Adrenal gland (tissue), 12 donors: ENCODE results near the gene SLC25A47. TPM values are rescaled to one million over a fixed set of nuclear protein-coding genes. Genes with fewer than 3 reads are reported as not detected.
A peak's percentile ranks its signal among the peaks of the same experiment; 100 is the strongest.

ENCODE experiments used
- DNase-seq, 7 donors: peaks; one replicate each; pipeline ENCODE4 v3.0.0-alpha.2; 2019 to 2020
- H3K27ac ChIP-seq, 5 donors: fragments of 200-600 bp; sonication (generic) in 4 of 5; 1 replicate in 3 of 5; 2 replicates in 2 of 5; pipeline versions ENCODE4 v1.5.1 to v1.8.0; 2016 to 2020; ENCODE audit warnings: mild to moderate bottlenecking in 1 of 5
- H3K27me3 ChIP-seq: fragments of 200-600 bp; 2 replicates; pipeline ENCODE4 v1.8.0; 2021
- H3K36me3 ChIP-seq, 2 donors: fragments of 200-600 bp; replicated peaks in 1 of 2; 1 replicate in 1 of 2; 2 replicates in 1 of 2; pipeline versions ENCODE4 v1.5.1 to v1.8.0; 2018 to 2022
- H3K4me1 ChIP-seq, 2 donors: fragments of 200-600 bp; replicated peaks in 1 of 2; 1 replicate in 1 of 2; 2 replicates in 1 of 2; pipeline versions ENCODE4 v1.5.1 to v1.8.0; 2018 to 2021
- H3K4me3 ChIP-seq, 4 donors: fragments of 200-600 bp; sonication (generic) in 3 of 4; one replicate each; pipeline ENCODE4 v1.5.1; 2016 to 2018
- H3K9me3 ChIP-seq, 3 donors: fragments of 200-600 bp; sonication (generic) in 1 of 3; replicated peaks in 1 of 3; 1 replicate in 2 of 3; 2 replicates in 1 of 3; pipeline versions ENCODE4 v1.5.1 to v1.8.0; 2016 to 2021
- CTCF ChIP-seq, 6 experiments: fragments of 450-650 bp in 4 of 6; fragments of 200-600 bp in 2 of 6; sonication (generic) in 1 of 6; IDR thresholded peaks; 1 replicate in 5 of 6; 2 replicates in 1 of 6; pipeline versions ENCODE4 v1.5.1 to v1.8.0; 2016 to 2021; ENCODE audit warnings: antibody characterized with exemption in 6 of 6, mild to moderate bottlenecking in 2 of 6, moderate library complexity in 1 of 6
- POLR2A ChIP-seq, 2 donors: fragments of 450-650 bp; IDR thresholded peaks; one replicate each; pipeline ENCODE4 v1.6.1; 2017; ENCODE audit warnings: antibody characterized with exemption in 2 of 2, mild to moderate bottlenecking in 2 of 2, moderate library complexity in 1 of 2
- WGBS, 4 donors: extraction: QIAGEN DNeasy Blood & Tissue Kit in 2 of 4; methylation state at CpG; one replicate each; pipeline versions ENCODE4 v1.1.5 to v1.1.7; 2013 to 2017; 5-methylcytosine and 5-hydroxymethylcytosine counted together
- intact Hi-C, 2 donors: fragments of 100-400 bp; cut with DNase I; formaldehyde crosslinking; loops; one replicate each; pipeline versions ENCODE4 v1.14.1 to v1.15.0; 2022 to 2023
- polyA plus RNA-seq, 3 donors: library from polyadenylated mRNA; stranded (reverse); fragments of 200-250 nt in 2 of 3; fragments of 350-450 nt in 1 of 3; fragmentation: Illumina TruSeq in 1 of 3; extraction: RNeasy Lipid Tissue Mini Kit (QIAGEN cat#74804) in 1 of 3; gene quantifications; one replicate each; pipeline ENCODE4 v1.2.3, GENCODE V29; 2013 to 2014
- total RNA-seq, 9 donors: library from RNA; depleted of rRNA in 4 of 9; stranded (reverse); fragments of >200 nt in 4 of 9; fragments of 120-200 nt in 1 of 9; fragmentation: NEBNext Ultra II Directional in 1 of 9; extraction: Animal tissue kit (Norgen Biotek cat#: 25700) in 1 of 9; gene quantifications; one replicate each; pipeline versions ENCODE4 v1.1.0 to v1.2.4, GENCODE V29; 2013 to 2023
- donor health status: healthy with polysubstance abuse.
- donor health status: Bipolar disorder and iron deficiency.
- donor health status: DM: yes; HTN: yes; CAD: no.
- donor health status: DM: no; HTN: no; CAD: no.
- donor health status: DM: no; HTN: no; CAD: no.
- donor health status: DM: yes; HTN: yes; CAD: no.

The SLC25A47 gene
- total and polyA plus RNA-seq, 12 donors: 0.07 to 0.28 (median 0.14) TPM; not detected in 9

- peaks cover 24 to 41% of the 10 kb centered on the region in 2 donors for H3K4me1 ChIP-seq
- H3K27ac ChIP-seq: peak overlapping the region; percentile 49 to 92 (median 73)
- H3K36me3 ChIP-seq: peaks cover 0 to 22% of the 10 kb centered on the region in 2 donors
- H3K9me3 ChIP-seq: no peaks in the 10 kb centered on the region
- WGBS, 4 donors: 52 to 72% (median 66%) methylated on average over 9 to 14 of the region's 14 CpGs
- TF ChIP-seq POLR2A (IDR thresholded peaks at IDR 0.05) (no peak), CTCF (IDR thresholded peaks at IDR 0.05) (no peak)
- no peak overlapping the region for H3K4me3 ChIP-seq
- H3K27me3 ChIP-seq: no peaks in the 10 kb centered on the region
- intact Hi-C loops: no loop called here
- peak in 4 of 7 donors; percentile 5 to 74 (median 44) for DNase-seq
Measured at GRCh38 chr14:100293497-100294212, 29.5 kb upstream of the SLC25A47 start.

GRCh38 chr14:100294213-100294962 is 28.8 kb upstream of the SLC25A47 start:
- intact Hi-C loops: no loop called here
- no peaks in the 10 kb centered on the region for H3K9me3 ChIP-seq
- peaks cover 0 to 22% of the 10 kb centered on the region in 2 donors for H3K36me3 ChIP-seq
- peaks cover 24 to 41% of the 10 kb centered on the region in 2 donors for H3K4me1 ChIP-seq
- no peaks in the 10 kb centered on the region for H3K27me3 ChIP-seq
- no peak overlapping the region for H3K4me3 ChIP-seq
- 41 to 53% (median 51%) methylated on average over 10 to 12 of the region's 12 CpGs for WGBS, 4 donors
- DNase-seq: peak in 6 of 7 donors; percentile 71 to 84 (median 79)
- peak overlapping the region; percentile 51 to 92 (median 73) for H3K27ac ChIP-seq
- TF ChIP-seq CTCF (IDR thresholded peaks at IDR 0.05) (no peak), POLR2A (IDR thresholded peaks at IDR 0.05) (peak in 1 of 2 donors; percentile 67)

- H3K4me3 ChIP-seq: no peak overlapping the region
- H3K9me3 ChIP-seq: no peaks in the 10 kb centered on the region
- DNase-seq: peak in 2 of 7 donors; percentile 13 to 17
- H3K27me3 ChIP-seq: no peaks in the 10 kb centered on the region
- intact Hi-C loops: no loop called here
- peaks cover 24 to 41% of the 10 kb centered on the region in 2 donors for H3K4me1 ChIP-seq
- peak overlapping the region in 4 of 5 donors; percentile 51 to 92 (median 76) for H3K27ac ChIP-seq
- WGBS, 4 donors: 86 to 100% (median 94%) methylated on average over 2 of the region's 2 CpGs
- peaks cover 0 to 22% of the 10 kb centered on the region in 2 donors for H3K36me3 ChIP-seq
- TF ChIP-seq CTCF (IDR thresholded peaks at IDR 0.05) (no peak), POLR2A (IDR thresholded peaks at IDR 0.05) (no peak)
Measured at GRCh38 chr14:100294963-100295330, 28.2 kb upstream of the SLC25A47 start.

- H3K4me1 ChIP-seq: peaks cover 24 to 41% of the 10 kb centered on the region in 2 donors
Measured at GRCh38 chr14:100295376-100296105, 27.6 kb upstream of the SLC25A47 start.

More at GRCh38 chr14:100295376-100296105, 27.6 kb upstream of the SLC25A47 start:
- H3K9me3 ChIP-seq: no peaks in the 10 kb centered on the region
- peaks cover 0 to 22% of the 10 kb centered on the region in 2 donors for H3K36me3 ChIP-seq
- 88 to 93% (median 91%) methylated on average over 14 to 16 of the region's 16 CpGs for whole genome bisulfite sequencing, 4 donors
- H3K27me3 ChIP-seq: no peaks in the 10 kb centered on the region
- H3K4me3 ChIP-seq: no peak overlapping the region
- no peak for TF ChIP-seq CTCF (IDR thresholded peaks at IDR 0.05)
- intact Hi-C loops: no loop called here
- H3K27ac ChIP-seq: peak overlapping the region in 3 of 5 donors; percentile 82 to 92 (median 86)
- peak in 2 of 7 donors; percentile 12 to 16 for DNase-seq
